ENCODE results near the gene MROH7.

DNA sequence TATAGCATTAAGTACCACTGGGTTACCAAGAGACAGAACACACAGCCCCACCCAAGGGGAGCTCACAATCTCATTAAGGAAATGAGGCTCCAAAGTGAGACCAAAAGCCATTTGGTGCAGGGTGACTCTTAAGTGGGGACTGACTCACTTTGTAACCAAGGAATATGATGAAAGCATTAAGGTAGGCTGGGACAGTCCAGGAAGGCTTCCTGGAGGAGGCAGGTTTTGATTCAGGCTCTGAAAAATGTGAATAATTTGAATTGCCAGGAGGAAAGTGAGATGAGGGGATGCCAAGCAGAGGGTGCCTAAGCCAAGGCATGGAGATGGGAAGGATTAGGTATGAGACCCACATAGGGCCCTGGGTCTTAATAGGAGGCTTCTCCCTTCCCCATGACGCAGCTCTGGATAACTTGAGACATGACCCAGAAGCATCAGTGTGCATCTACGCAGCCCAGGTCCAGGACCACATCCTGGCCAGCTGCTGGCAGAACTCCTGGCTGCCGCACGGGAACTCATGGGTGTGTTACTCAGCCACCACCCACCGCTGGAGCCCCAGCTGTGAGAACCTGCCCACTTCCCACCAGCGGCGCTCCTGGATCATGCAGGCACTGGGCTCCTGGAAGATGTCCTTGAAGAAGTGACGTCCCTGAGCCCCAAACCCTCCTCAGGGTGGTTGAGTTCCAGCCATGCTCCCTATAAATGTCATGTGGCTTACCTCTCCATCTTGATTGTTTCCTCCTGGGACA is 68.1 kb downstream of the MROH7 start:
- TF ChIP-seq POLR2AphosphoS5 (IDR thresholded peaks at IDR 0.05) = no peak
- TF ChIP-seq, protein P1, sequence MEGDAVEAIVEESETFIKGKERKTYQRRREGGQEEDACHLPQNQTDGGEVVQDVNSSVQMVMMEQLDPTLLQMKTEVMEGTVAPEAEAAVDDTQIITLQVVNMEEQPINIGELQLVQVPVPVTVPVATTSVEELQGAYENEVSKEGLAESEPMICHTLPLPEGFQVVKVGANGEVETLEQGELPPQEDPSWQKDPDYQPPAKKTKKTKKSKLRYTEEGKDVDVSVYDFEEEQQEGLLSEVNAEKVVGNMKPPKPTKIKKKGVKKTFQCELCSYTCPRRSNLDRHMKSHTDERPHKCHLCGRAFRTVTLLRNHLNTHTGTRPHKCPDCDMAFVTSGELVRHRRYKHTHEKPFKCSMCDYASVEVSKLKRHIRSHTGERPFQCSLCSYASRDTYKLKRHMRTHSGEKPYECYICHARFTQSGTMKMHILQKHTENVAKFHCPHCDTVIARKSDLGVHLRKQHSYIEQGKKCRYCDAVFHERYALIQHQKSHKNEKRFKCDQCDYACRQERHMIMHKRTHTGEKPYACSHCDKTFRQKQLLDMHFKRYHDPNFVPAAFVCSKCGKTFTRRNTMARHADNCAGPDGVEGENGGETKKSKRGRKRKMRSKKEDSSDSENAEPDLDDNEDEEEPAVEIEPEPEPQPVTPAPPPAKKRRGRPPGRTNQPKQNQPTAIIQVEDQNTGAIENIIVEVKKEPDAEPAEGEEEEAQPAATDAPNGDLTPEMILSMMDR (IDR thresholded peaks at IDR 0.05; ENCODE audit: poor library complexity, severe bottlenecking) = no peak

Data from neural cell (in vitro differentiated cells).